KMS-11 (cell line): ENCODE results near the gene PTP4A2.

Source experiments
- H2AFZ ChIP-seq: fragments of 200-600 bp; sonication (generic); 2 replicates; pipeline ENCODE4 v1.6.1; 2016; ENCODE audit warnings: antibody characterized with exemption, mixed run types, low read depth
- H3K27ac ChIP-seq: fragments of 200-600 bp; sonication (generic); 2 replicates; pipeline ENCODE4 v1.6.1; 2016; ENCODE audit warnings: mild to moderate bottlenecking, mixed run types
- H3K27me3 ChIP-seq: fragments of 200-600 bp; sonication (generic); 2 replicates; pipeline ENCODE4 v1.6.1; 2017; ENCODE audit warnings: mild to moderate bottlenecking, low read depth, mixed run types, moderate library complexity; ENCODE audit not compliant: insufficient read depth
- H3K36me3 ChIP-seq: fragments of 200-600 bp; sonication (generic); 2 replicates; pipeline ENCODE4 v1.6.1; 2017; ENCODE audit warnings: mild to moderate bottlenecking, mixed run types; ENCODE audit not compliant: insufficient read depth
- H3K4me1 ChIP-seq: fragments of 200-600 bp; sonication (generic); 2 replicates; pipeline ENCODE4 v1.6.1; 2016; ENCODE audit warnings: mild to moderate bottlenecking, low read depth, mixed run types; ENCODE audit not compliant: poor library complexity, severe bottlenecking
- H3K4me2 ChIP-seq: fragments of 200-600 bp; sonication (generic); 2 replicates; pipeline ENCODE4 v1.7.0; 2016; ENCODE audit warnings: mild to moderate bottlenecking, mixed run types
- H3K4me3 ChIP-seq: fragments of 200-600 bp; sonication (generic); IDR thresholded peaks from 2 replicates; pipeline ENCODE4 v1.6.1; 2017; ENCODE audit warnings: low read depth, low read length, mixed read lengths; ENCODE audit not compliant: insufficient read depth
- H3K79me2 ChIP-seq: fragments of 200-600 bp; sonication (generic); 2 replicates; pipeline ENCODE4 v1.6.1; 2016; ENCODE audit warnings: low read depth, mixed run types; ENCODE audit not compliant: insufficient read depth
- H3K9ac ChIP-seq: fragments of 200-600 bp; sonication (generic); 2 replicates; pipeline ENCODE4 v1.6.1; 2016; ENCODE audit warnings: mild to moderate bottlenecking, mixed run types
- H4K20me1 ChIP-seq: fragments of 200-600 bp; sonication (generic); 2 replicates; pipeline ENCODE4 v1.6.1; 2016; ENCODE audit warnings: mild to moderate bottlenecking, mixed run types; ENCODE audit not compliant: insufficient read depth
- CTCF ChIP-seq: fragments of 200-600 bp; sonication (generic); conservative IDR thresholded peaks from 2 replicates; pipeline ENCODE4 v1.6.1; 2017; ENCODE audit warnings: low read depth, mild to moderate bottlenecking, antibody characterized with exemption, low read length, moderate library complexity, mixed read lengths

The PTP4A2 gene

GRCh38 chr1:31977385-31978131, 39.4 kb upstream of the PTP4A2 start:
- Histone ChIP-seq H3K36me3 (no peaks in the 10 kb centered on the region), H3K27ac (no peak overlapping the region), H3K4me1 (peaks cover 28% of the 10 kb centered on the region)

GRCh38 chr1:31976401-31976800, 38.2 kb upstream of the PTP4A2 start:
- H3K9ac ChIP-seq, result no peak overlapping the region
- H3K27me3 ChIP-seq, result no peaks in the 10 kb centered on the region
- no peaks in the 10 kb centered on the region for H3K79me2 ChIP-seq
- H2AFZ ChIP-seq, result no peak overlapping the region
- no peaks in the 10 kb centered on the region for H4K20me1 ChIP-seq
- no peak overlapping the region for H3K4me3 ChIP-seq
- H3K4me2 ChIP-seq, result no peak overlapping the region
- H3K27ac ChIP-seq, result no peak overlapping the region
- no peaks in the 10 kb centered on the region for H3K36me3 ChIP-seq
- peaks cover 21% of the 10 kb centered on the region for H3K4me1 ChIP-seq
- TF ChIP-seq CTCF, result no peak

More at GRCh38 chr1:31977385-31978131, 39.4 kb upstream of the PTP4A2 start:
- Histone ChIP-seq H3K4me2 (no peak overlapping the region), H3K4me3 (no peak overlapping the region), H4K20me1 (no peaks in the 10 kb centered on the region), H2AFZ (no peak overlapping the region), H3K27me3 (no peaks in the 10 kb centered on the region), H3K79me2 (no peaks in the 10 kb centered on the region), H3K9ac (no peak overlapping the region)
- TF ChIP-seq CTCF, result peak; percentile 43; the same call in 1 of the 2 replicates

GRCh38 chr1:31970873-31971272, 32.7 kb upstream of the PTP4A2 start:
- H3K27me3 ChIP-seq, result no peaks in the 10 kb centered on the region
- TF ChIP-seq CTCF, result no peak
- H2AFZ ChIP-seq, result no peak overlapping the region
- no peak overlapping the region for H3K4me2 ChIP-seq
- no peaks in the 10 kb centered on the region for H3K4me1 ChIP-seq
- H3K27ac ChIP-seq, result no peak overlapping the region
- H3K9ac ChIP-seq, result no peak overlapping the region
- no peaks in the 10 kb centered on the region for H3K79me2 ChIP-seq
- no peak overlapping the region for H3K4me3 ChIP-seq
- H4K20me1 ChIP-seq, result no peaks in the 10 kb centered on the region
- no peaks in the 10 kb centered on the region for H3K36me3 ChIP-seq

- Histone ChIP-seq H4K20me1 (no peaks in the 10 kb centered on the region), H3K36me3 (no peaks in the 10 kb centered on the region), H3K79me2 (no peaks in the 10 kb centered on the region), H3K9ac (no peak overlapping the region), H3K4me2 (peak overlapping the region; percentile 21; the same call in 1 of the 2 replicates), H3K27me3 (no peaks in the 10 kb centered on the region), H2AFZ (peak overlapping the region; percentile 52), H3K27ac (peak overlapping the region; percentile 21; the same call in 1 of the 2 replicates), H3K4me1 (peaks cover 66% of the 10 kb centered on the region), H3K4me3 (no peak overlapping the region)
- no peak for TF ChIP-seq CTCF
Observed at GRCh38 chr1:31961536-31961935, 23.4 kb upstream of the PTP4A2 start.
